ENCODE measurements around the gene PCCB.
"Not testable (repeated sequence)": the region's sequence is repeated elsewhere in the genome, so short reads cannot be mapped to it uniquely, and the experiment has no call there.

Gene PCCB

GRCh38 chr3:136250059-136250902, at the start of gene PCCB:
Gene PCCB, plus strand, starts transcription at chr3:136250340. Its CDS starts 36 bp downstream, at chr3:136250376.
- in situ Hi-C loops (cut with HindIII; ENCODE audit: low sequenced_read_pairs), result no loop called here
- peak within 1 kb of the TSS; percentile 65 for H3K4me3 ChIP-seq (ENCODE audit: low read depth, low read length)
- DNase-seq (ENCODE audit: low read depth), result peak; percentile 85
- TF ChIP-seq CTCF (IDR thresholded peaks at IDR 0.05; ENCODE audit: low read depth, low read length, missing control alignments), result peak; percentile 74

- in situ Hi-C loops (cut with HindIII; ENCODE audit: low sequenced_read_pairs), result no loop called here
These were observed 42.5 kb upstream of the PCCB start for GRCh38 chr3:136207489-136208115.

GRCh38 chr3:136209921-136210320, 40.2 kb upstream of the PCCB start:
- H3K4me3 ChIP-seq (ENCODE audit: low read depth, low read length), result no peak overlapping the region
- in situ Hi-C loops (cut with HindIII; ENCODE audit: low sequenced_read_pairs), result no loop called here
- TF ChIP-seq CTCF (IDR thresholded peaks at IDR 0.05; ENCODE audit: low read depth, low read length, missing control alignments), result no peak
- no peak for DNase-seq (ENCODE audit: low read depth)

More at GRCh38 chr3:136207489-136208115, 42.5 kb upstream of the PCCB start:
- DNase-seq (ENCODE audit: low read depth), result no peak
- no peak for TF ChIP-seq CTCF (IDR thresholded peaks at IDR 0.05; ENCODE audit: low read depth, low read length, missing control alignments)
- no peak overlapping the region for H3K4me3 ChIP-seq (ENCODE audit: low read depth, low read length)

- in situ Hi-C loops (cut with HindIII; ENCODE audit: low sequenced_read_pairs), result no loop called here
- TF ChIP-seq CTCF (IDR thresholded peaks at IDR 0.05; ENCODE audit: low read depth, low read length, missing control alignments), result no peak
- H3K4me3 ChIP-seq (ENCODE audit: low read depth, low read length), result no peak overlapping the region
- DNase-seq (ENCODE audit: low read depth), result no peak
These were observed 38.6 kb upstream of the PCCB start for GRCh38 chr3:136211547-136211946.

- in situ Hi-C loops (cut with HindIII; ENCODE audit: low sequenced_read_pairs); H3K4me3 ChIP-seq (ENCODE audit: low read depth, low read length); DNase-seq (ENCODE audit: low read depth): not testable (repeated sequence)
These were observed 27.4 kb upstream of the PCCB start for GRCh38 chr3:136222746-136223145.

GRCh38 chr3:136232413-136232812, 17.7 kb upstream of the PCCB start:
- no peak for DNase-seq (ENCODE audit: low read depth)
- no peak overlapping the region for H3K4me3 ChIP-seq (ENCODE audit: low read depth, low read length)
- no peak for TF ChIP-seq CTCF (IDR thresholded peaks at IDR 0.05; ENCODE audit: low read depth, low read length, missing control alignments)
- in situ Hi-C loops (cut with HindIII; ENCODE audit: low sequenced_read_pairs), result no loop called here

- no peak for TF ChIP-seq CTCF (IDR thresholded peaks at IDR 0.05; ENCODE audit: low read depth, low read length, missing control alignments)
- in situ Hi-C loops (cut with HindIII; ENCODE audit: low sequenced_read_pairs), result no loop called here
- H3K4me3 ChIP-seq (ENCODE audit: low read depth, low read length), result no peak overlapping the region
- DNase-seq (ENCODE audit: low read depth), result no peak
These were observed 14.6 kb upstream of the PCCB start for GRCh38 chr3:136235545-136235944.

Data from astrocyte of the cerebellum (primary cell).